Activated T-helper 1 cell treated with anti-CD3 and anti-CD28 coated beads, Interleukin-2, amount 50 U/mL, for 16 hours (primary cell): ENCODE data around the gene GUCY2C.
"Not testable (repeated sequence)": the region's sequence is repeated elsewhere in the genome, so short reads cannot be mapped to it uniquely, and the experiment has no call there.

Source experiments
- DNase-seq, 2 donors: peaks; one replicate each; pipeline ENCODE4 v3.0.0-alpha.2; 2020; ENCODE audit warnings: low read depth in 1 of 2, low spot score in 1 of 2

GUCY2C gene

GRCh38 chr12:14682231-14682630 is 14.2 kb downstream of the GUCY2C start:
- not testable (repeated sequence) for DNase-seq

- no peak for DNase-seq
These were observed 14.8 kb downstream of the GUCY2C start for GRCh38 chr12:14681625-14682024.

- no peak for DNase-seq
These were observed 15.2 kb downstream of the GUCY2C start for GRCh38 chr12:14681190-14681589.

GRCh38 chr12:14678547-14679150 is 17.8 kb downstream of the GUCY2C start:
- no peak for DNase-seq

- DNase-seq = no peak
These were observed 27.8 kb downstream of the GUCY2C start for GRCh38 chr12:14668591-14668990.

- no peak for DNase-seq
These were observed 30.7 kb downstream of the GUCY2C start for GRCh38 chr12:14665354-14666348.

GRCh38 chr12:14664434-14665023 is 31.9 kb downstream of the GUCY2C start:
- DNase-seq = no peak

- DNase-seq = no peak
These were observed 33.4 kb downstream of the GUCY2C start for GRCh38 chr12:14663002-14663401.

GRCh38 chr12:14656846-14657245 is 39.6 kb downstream of the GUCY2C start:
- no peak for DNase-seq

GRCh38 chr12:14655284-14655683 is 41.1 kb downstream of the GUCY2C start:
- no peak for DNase-seq

GRCh38 chr12:14654842-14655241 is 41.6 kb downstream of the GUCY2C start:
- no peak for DNase-seq

- DNase-seq = no peak
These were observed 42.0 kb downstream of the GUCY2C start for GRCh38 chr12:14654416-14654815.

GRCh38 chr12:14652483-14652882 is 43.9 kb downstream of the GUCY2C start:
- DNase-seq = no peak

GRCh38 chr12:14651371-14651770 is 45.0 kb downstream of the GUCY2C start:
- DNase-seq = no peak

GRCh38 chr12:14650789-14651188 is 45.6 kb downstream of the GUCY2C start:
- DNase-seq = no peak

GRCh38 chr12:14647028-14647750 is 49.2 kb downstream of the GUCY2C start:
- no peak for DNase-seq

GRCh38 chr12:14643251-14643650 is 53.1 kb downstream of the GUCY2C start:
- DNase-seq = no peak

- DNase-seq = no peak
These were observed 58.3 kb downstream of the GUCY2C start for GRCh38 chr12:14638066-14638465.

GRCh38 chr12:14635776-14636175 is 60.6 kb downstream of the GUCY2C start:
- no peak for DNase-seq

GRCh38 chr12:14630793-14631192 is 65.6 kb downstream of the GUCY2C start:
- no peak for DNase-seq
